Esophagus muscularis mucosa (tissue), 4 donors: ENCODE results near the gene GUCY2C. TPM values are rescaled to one million over a fixed set of nuclear protein-coding genes. Genes with fewer than 3 reads are reported as not detected.

ENCODE experiments used
- DNase-seq: peaks from one replicate; pipeline ENCODE4 v3.0.0-alpha.2; 2017; ENCODE audit errors: extremely low spot score
- H3K27ac ChIP-seq, 4 donors: fragments of 200-600 bp; sonication (generic); replicated peaks in 1 of 4; 1 replicate in 3 of 4; 2 replicates in 1 of 4; pipeline ENCODE4 v1.5.1; 2016 to 2019; ENCODE audit warnings: mild to moderate bottlenecking in 1 of 4
- H3K27me3 ChIP-seq, 4 donors: fragments of 200-600 bp; sonication (generic); one replicate each; pipeline versions ENCODE4 v1.5.1 to v1.6.0; 2016 to 2019
- H3K36me3 ChIP-seq, 4 donors: fragments of 200-600 bp; sonication (generic); one replicate each; pipeline ENCODE4 v1.5.1; 2016 to 2019
- H3K4me1 ChIP-seq, 4 donors: fragments of 200-600 bp; sonication (generic); one replicate each; pipeline ENCODE4 v1.5.1; 2016 to 2019
- H3K4me3 ChIP-seq, 4 donors: fragments of 200-600 bp; sonication (generic); 1 replicate in 2 of 4; 2 replicates in 2 of 4; pipeline ENCODE4 v1.5.1; 2016 to 2019; ENCODE audit warnings: mild to moderate bottlenecking in 4 of 4, moderate library complexity in 1 of 4
- H3K9me3 ChIP-seq, 4 donors: fragments of 200-600 bp; sonication (generic); 1 replicate in 3 of 4; 2 replicates in 1 of 4; pipeline ENCODE4 v1.5.1; 2016 to 2019
- CTCF ChIP-seq, 3 experiments: fragments of 200-600 bp in 2 of 3; fragments of 450-650 bp in 1 of 3; sonication (generic) in 2 of 3; IDR thresholded peaks; one replicate each; pipeline ENCODE4 v1.5.1; 2017 to 2019; ENCODE audit warnings: antibody characterized with exemption in 3 of 3, mild to moderate bottlenecking in 2 of 3, moderate library complexity in 1 of 3
- EP300 ChIP-seq: sonication (generic); formaldehyde crosslinking; IDR thresholded peaks from one replicate; pipeline ENCODE4 v1.6.1; 2017; ENCODE audit warnings: antibody characterized with exemption
- POLR2A ChIP-seq: fragments of 450-650 bp; IDR thresholded peaks from one replicate; pipeline ENCODE4 v1.6.1; 2017; ENCODE audit warnings: antibody characterized with exemption, moderate library complexity, mild to moderate bottlenecking, low read depth
- POLR2AphosphoS5 ChIP-seq, 2 donors: sonication (generic); formaldehyde crosslinking; IDR thresholded peaks; one replicate each; pipeline ENCODE4 v1.6.1; 2017; ENCODE audit warnings: antibody characterized with exemption in 2 of 2
- WGBS: methylation state at CpG from one replicate; pipeline ENCODE4 v1.1.5; 2018; 5-methylcytosine and 5-hydroxymethylcytosine counted together
- intact Hi-C: fragments of 100-400 bp; cut with DNase I; formaldehyde crosslinking; loops from one replicate; pipeline ENCODE4 v1.15.1; 2023
- total RNA-seq, 4 donors: library from RNA; depleted of rRNA; stranded (reverse); fragments of >200 nt; gene quantifications; one replicate each; pipeline versions ENCODE4 v1.1.0 to v1.2.1, GENCODE V29; 2016

GUCY2C gene
- total RNA-seq, 4 donors from 2014 or later = not detected

- Histone ChIP-seq H3K27ac (no peak overlapping the region), H3K36me3 (no peaks in the 10 kb centered on the region), H3K9me3 (no peaks in the 10 kb centered on the region), H3K27me3 (no peaks in the 10 kb centered on the region), H3K4me3 (no peak overlapping the region), H3K4me1 (peaks cover 0 to 9% (median 3%) of the 10 kb centered on the region in 4 donors)
- intact Hi-C loops = no loop called here
- DNase-seq = no peak
- TF ChIP-seq CTCF (IDR thresholded peaks at IDR 0.05) (no peak), POLR2A (no peak), POLR2AphosphoS5 (IDR thresholded peaks at IDR 0.05) (no peak), EP300 (no peak)
Measured at GRCh38 chr12:14698555-14698954, 2.2 kb upstream of the GUCY2C start.

GRCh38 chr12:14695715-14696141 is 671 bp downstream of the GUCY2C start:
- intact Hi-C loops = no loop called here
- no peak overlapping the region for H3K27ac ChIP-seq
- TF ChIP-seq POLR2A (no peak), POLR2AphosphoS5 (IDR thresholded peaks at IDR 0.05) (no peak), CTCF (IDR thresholded peaks at IDR 0.05) (no peak), EP300 (no peak)
- H3K4me3 ChIP-seq = no peak overlapping the region
- 79% methylated on average over 5 of the region's 5 CpGs for WGBS
- no peaks in the 10 kb centered on the region for H3K9me3 ChIP-seq
- H3K36me3 ChIP-seq = no peaks in the 10 kb centered on the region
- no peaks in the 10 kb centered on the region for H3K27me3 ChIP-seq
- H3K4me1 ChIP-seq = no peaks in the 10 kb centered on the region
- DNase-seq = no peak

GRCh38 chr12:14694970-14695369 is 1.4 kb downstream of the GUCY2C start:
- intact Hi-C loops = no loop called here
- Histone ChIP-seq H3K4me1 (no peaks in the 10 kb centered on the region), H3K9me3 (no peaks in the 10 kb centered on the region), H3K36me3 (no peaks in the 10 kb centered on the region), H3K27ac (no peak overlapping the region), H3K4me3 (no peak overlapping the region), H3K27me3 (no peaks in the 10 kb centered on the region)
- no peak for DNase-seq
- 84% methylated on average over 3 of the region's 3 CpGs for WGBS
- TF ChIP-seq POLR2A (no peak), EP300 (no peak)

GRCh38 chr12:14694145-14694714 is 2.2 kb downstream of the GUCY2C start:
- no peak for TF ChIP-seq CTCF (IDR thresholded peaks at IDR 0.05)
- TF ChIP-seq EP300 = no peak
- TF ChIP-seq POLR2A = no peak
- no peak for TF ChIP-seq POLR2AphosphoS5 (IDR thresholded peaks at IDR 0.05)
- intact Hi-C loops = no loop called here
- H3K9me3 ChIP-seq = no peaks in the 10 kb centered on the region
- no peak for DNase-seq
- no peaks in the 10 kb centered on the region for H3K27me3 ChIP-seq
- WGBS = 81% methylated on average over 3 of the region's 3 CpGs
- no peaks in the 10 kb centered on the region for H3K4me1 ChIP-seq
- H3K4me3 ChIP-seq = no peak overlapping the region
- no peaks in the 10 kb centered on the region for H3K36me3 ChIP-seq
- no peak overlapping the region for H3K27ac ChIP-seq

- no peak for DNase-seq
- Histone ChIP-seq H3K27me3 (no peaks in the 10 kb centered on the region), H3K4me1 (no peaks in the 10 kb centered on the region), H3K4me3 (no peak overlapping the region), H3K36me3 (no peaks in the 10 kb centered on the region), H3K27ac (no peak overlapping the region), H3K9me3 (no peaks in the 10 kb centered on the region)
- intact Hi-C loops = no loop called here
- TF ChIP-seq POLR2AphosphoS5 (IDR thresholded peaks at IDR 0.05) = no peak
- no peak for TF ChIP-seq CTCF (IDR thresholded peaks at IDR 0.05)
- no peak for TF ChIP-seq POLR2A
- no peak for TF ChIP-seq EP300
- 81% methylated on average over 5 of the region's 5 CpGs for WGBS
Measured at GRCh38 chr12:14693116-14693515, 3.3 kb downstream of the GUCY2C start.
